Prostate gland (tissue), 2 donors: ENCODE measurements around the gene PRKCD. TPM values are rescaled to one million over a fixed set of nuclear protein-coding genes. Genes with fewer than 3 reads are reported as not detected.

Experiments used
- DNase-seq: peaks from one replicate; pipeline ENCODE4 v3.0.0-alpha.2; 2019; ENCODE audit warnings: low spot score
- H3K27ac ChIP-seq, 2 donors: fragments of 200-600 bp; sonication (generic); 2 replicates each; pipeline ENCODE4 v1.5.1; 2017 to 2019
- H3K27me3 ChIP-seq: fragments of 200-600 bp; sonication (generic); replicated peaks from 2 replicates; pipeline ENCODE4 v1.5.1; 2019; ENCODE audit not compliant: insufficient read depth
- H3K36me3 ChIP-seq, 2 donors: fragments of 200-600 bp; sonication (generic); 1 replicate in 1 of 2; 2 replicates in 1 of 2; pipeline versions ENCODE4 v1.5.1 to v1.8.1; 2017 to 2019
- H3K4me1 ChIP-seq: fragments of 200-600 bp; sonication (generic); replicated peaks from 2 replicates; pipeline ENCODE4 v1.5.1; 2019
- H3K4me3 ChIP-seq, 2 donors: fragments of 200-600 bp; sonication (generic); 2 replicates each; pipeline ENCODE4 v1.5.1; 2017 to 2019
- H3K9me3 ChIP-seq: fragments of 200-600 bp; sonication (generic); 2 replicates; pipeline ENCODE4 v1.5.1; 2017
- POLR2A ChIP-seq: fragments of 450-650 bp; IDR thresholded peaks from one replicate; pipeline ENCODE4 v1.6.1; 2016; ENCODE audit warnings: antibody characterized with exemption, mild to moderate bottlenecking
- POLR2AphosphoS5 ChIP-seq: sonication (generic); formaldehyde crosslinking; IDR thresholded peaks from one replicate; pipeline ENCODE4 v1.6.1; 2017; ENCODE audit warnings: antibody characterized with exemption
- WGBS: methylation state at CpG from one replicate; pipeline ENCODE4 v1.1.5; 2018; 5-methylcytosine and 5-hydroxymethylcytosine counted together
- intact Hi-C: fragments of 100-400 bp; cut with DNase I; formaldehyde crosslinking; loops from one replicate; pipeline ENCODE4 v1.14.2; 2022
- total RNA-seq, 2 donors: library from RNA; depleted of rRNA; stranded (reverse); fragments of >200 nt; gene quantifications; one replicate each; pipeline ENCODE4 v1.1.0, GENCODE V29; 2016
- TF ChIP-seq, protein P1 (sequence below), 4 experiments: fragments of 200-600 bp in 2 of 4; fragments of 450-650 bp in 2 of 4; sonication (generic) in 2 of 4; IDR thresholded peaks; 1 replicate in 3 of 4; 2 replicates in 1 of 4; pipeline ENCODE4 v1.5.1; 2016 to 2019; ENCODE audit warnings: antibody characterized with exemption in 4 of 4, mild to moderate bottlenecking in 2 of 4, moderate library complexity in 2 of 4

PRKCD gene
- total RNA-seq, 2 donors from 2014 or later = 33.4 to 57.9 TPM

DNA sequence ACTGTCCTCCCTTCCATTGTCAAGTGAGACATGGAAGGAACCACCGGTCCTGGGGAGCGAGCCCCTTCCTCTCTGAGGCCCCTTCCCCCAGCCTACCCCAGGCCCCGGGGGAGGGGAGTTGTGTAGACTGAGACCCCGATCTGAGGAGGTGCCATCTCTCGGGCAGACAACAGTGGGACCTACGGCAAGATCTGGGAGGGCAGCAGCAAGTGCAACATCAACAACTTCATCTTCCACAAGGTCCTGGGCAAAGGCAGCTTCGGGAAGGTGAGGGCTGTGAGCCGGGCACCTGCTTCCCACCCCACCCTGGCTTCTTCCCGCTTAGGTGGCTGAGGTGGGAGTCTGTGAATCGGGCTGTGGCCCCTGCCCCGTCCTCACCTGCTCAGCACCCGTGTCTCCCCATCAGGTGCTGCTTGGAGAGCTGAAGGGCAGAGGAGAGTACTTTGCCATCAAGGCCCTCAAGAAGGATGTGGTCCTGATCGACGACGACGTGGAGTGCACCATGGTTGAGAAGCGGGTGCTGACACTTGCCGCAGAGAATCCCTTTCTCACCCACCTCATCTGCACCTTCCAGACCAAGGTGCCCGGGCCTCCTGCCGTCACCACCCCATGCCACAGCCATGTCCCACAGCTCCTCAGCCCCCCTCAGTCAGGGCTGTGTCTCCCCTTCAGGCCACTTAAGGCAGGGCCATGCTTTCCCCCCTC, 24.9 kb downstream of the PRKCD start:
- TF ChIP-seq POLR2AphosphoS5 (no peak), POLR2A (no peak)
- TF ChIP-seq, protein P1, sequence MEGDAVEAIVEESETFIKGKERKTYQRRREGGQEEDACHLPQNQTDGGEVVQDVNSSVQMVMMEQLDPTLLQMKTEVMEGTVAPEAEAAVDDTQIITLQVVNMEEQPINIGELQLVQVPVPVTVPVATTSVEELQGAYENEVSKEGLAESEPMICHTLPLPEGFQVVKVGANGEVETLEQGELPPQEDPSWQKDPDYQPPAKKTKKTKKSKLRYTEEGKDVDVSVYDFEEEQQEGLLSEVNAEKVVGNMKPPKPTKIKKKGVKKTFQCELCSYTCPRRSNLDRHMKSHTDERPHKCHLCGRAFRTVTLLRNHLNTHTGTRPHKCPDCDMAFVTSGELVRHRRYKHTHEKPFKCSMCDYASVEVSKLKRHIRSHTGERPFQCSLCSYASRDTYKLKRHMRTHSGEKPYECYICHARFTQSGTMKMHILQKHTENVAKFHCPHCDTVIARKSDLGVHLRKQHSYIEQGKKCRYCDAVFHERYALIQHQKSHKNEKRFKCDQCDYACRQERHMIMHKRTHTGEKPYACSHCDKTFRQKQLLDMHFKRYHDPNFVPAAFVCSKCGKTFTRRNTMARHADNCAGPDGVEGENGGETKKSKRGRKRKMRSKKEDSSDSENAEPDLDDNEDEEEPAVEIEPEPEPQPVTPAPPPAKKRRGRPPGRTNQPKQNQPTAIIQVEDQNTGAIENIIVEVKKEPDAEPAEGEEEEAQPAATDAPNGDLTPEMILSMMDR (IDR thresholded peaks at IDR 0.05) = no peak
- H3K4me3 ChIP-seq = no peak overlapping the region
- no peaks in the 10 kb centered on the region for H3K27me3 ChIP-seq
- H3K4me1 ChIP-seq = no peaks in the 10 kb centered on the region
- intact Hi-C loops = no loop called here
- H3K9me3 ChIP-seq = no peaks in the 10 kb centered on the region
- DNase-seq = no peak
- H3K27ac ChIP-seq = no peak overlapping the region
- peaks cover 21 to 26% of the 10 kb centered on the region in 2 donors for H3K36me3 ChIP-seq
- WGBS = 90% methylated on average over 20 of the region's 20 CpGs

DNA sequence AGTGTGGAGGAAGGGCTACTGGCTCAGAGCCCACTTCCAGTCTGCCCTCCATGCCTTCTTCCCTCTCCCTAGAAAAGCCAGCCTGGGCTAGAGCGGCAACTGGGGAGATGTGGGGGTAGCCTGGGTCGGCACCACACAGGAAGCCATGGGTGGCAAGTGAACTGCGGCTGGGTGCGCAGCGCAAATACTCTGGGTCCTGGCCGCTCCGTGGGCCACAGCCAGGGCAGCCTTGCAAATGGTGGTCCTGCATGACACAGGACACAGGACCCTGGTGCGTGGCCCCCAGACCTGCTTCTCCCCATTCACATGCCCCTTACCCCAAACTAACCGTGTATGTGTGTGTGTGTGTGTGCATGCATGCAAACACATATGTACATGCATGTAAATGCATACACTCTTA, 25.7 kb downstream of the PRKCD start:
- intact Hi-C loops = no loop called here
- Histone ChIP-seq H3K27me3 (no peaks in the 10 kb centered on the region), H3K27ac (no peak overlapping the region), H3K4me1 (no peaks in the 10 kb centered on the region), H3K4me3 (no peak overlapping the region), H3K36me3 (peaks cover 15 to 18% of the 10 kb centered on the region in 2 donors), H3K9me3 (no peaks in the 10 kb centered on the region)
- no peak for DNase-seq
- TF ChIP-seq POLR2AphosphoS5 (no peak), POLR2A (no peak)
- TF ChIP-seq, protein P1 (IDR thresholded peaks at IDR 0.05) = no peak
- whole genome bisulfite sequencing = 96% methylated on average over 9 of the region's 9 CpGs

DNA sequence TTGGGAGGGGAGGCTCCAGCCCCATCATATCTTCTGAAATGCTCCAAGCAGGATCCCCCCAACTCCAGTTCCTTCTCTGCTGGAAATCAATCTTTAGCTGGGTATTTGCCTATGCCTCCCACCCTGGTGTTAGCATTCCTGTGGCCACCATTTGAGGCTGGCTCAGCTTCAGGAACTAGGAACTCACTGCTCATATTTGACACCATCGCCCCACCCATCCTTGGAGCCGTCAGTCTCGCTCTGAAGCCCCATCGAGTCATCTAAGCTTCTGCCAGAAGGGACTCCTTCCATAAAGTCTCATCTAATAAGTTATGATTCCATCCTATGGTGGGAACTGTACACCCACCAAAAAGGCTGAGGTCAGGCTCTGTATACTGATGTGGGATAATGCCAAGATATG, 26.4 kb downstream of the PRKCD start:
- H3K36me3 ChIP-seq = peaks cover 15 to 17% of the 10 kb centered on the region in 2 donors

DNA sequence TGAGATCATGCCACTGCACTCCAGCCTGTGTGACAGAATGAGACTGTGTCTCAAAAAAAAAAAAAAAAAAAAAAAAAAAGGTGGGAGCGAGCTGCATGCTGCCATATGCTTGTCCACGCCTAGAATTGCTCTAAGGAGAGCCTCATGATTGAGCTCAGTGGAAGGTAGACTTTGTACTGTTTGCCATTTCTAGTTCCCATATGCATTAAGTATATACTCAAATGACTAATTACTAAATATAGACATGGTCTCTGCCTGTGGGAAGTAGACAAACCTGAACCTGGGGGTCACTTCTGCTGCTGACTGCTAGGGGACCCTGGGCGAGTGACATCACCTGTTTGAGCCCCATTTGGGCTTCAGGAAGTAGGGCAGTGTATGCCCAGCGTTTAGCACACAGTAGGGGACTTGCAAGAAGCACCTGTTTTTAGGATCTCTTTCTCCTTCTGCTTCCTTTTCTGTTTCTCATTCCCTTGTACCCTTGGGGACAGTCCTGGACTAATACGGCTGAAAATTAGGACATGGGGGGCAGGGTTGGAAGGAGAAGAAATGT, 27.2 kb downstream of the PRKCD start:
- Histone ChIP-seq H3K27ac (no peak overlapping the region), H3K27me3 (no peaks in the 10 kb centered on the region), H3K4me1 (no peaks in the 10 kb centered on the region), H3K9me3 (no peaks in the 10 kb centered on the region), H3K4me3 (no peak overlapping the region), H3K36me3 (peaks cover 8 to 17% of the 10 kb centered on the region in 2 donors)
- TF ChIP-seq POLR2AphosphoS5 (no peak), POLR2A (no peak)
- TF ChIP-seq, protein P1 (IDR thresholded peaks at IDR 0.05) = no peak
- DNase-seq = no peak
- 92% methylated on average over 5 of the region's 5 CpGs for WGBS
- intact Hi-C loops = no loop called here

More for the DNA sequence above, 26.4 kb downstream of the PRKCD start:
- no peaks in the 10 kb centered on the region for H3K9me3 ChIP-seq
- no peak overlapping the region for H3K27ac ChIP-seq
- TF ChIP-seq POLR2AphosphoS5 (no peak), POLR2A (no peak)
- TF ChIP-seq, protein P1 (IDR thresholded peaks at IDR 0.05) = no peak
- no peak overlapping the region for H3K4me3 ChIP-seq
- intact Hi-C loops = no loop called here
- no peaks in the 10 kb centered on the region for H3K4me1 ChIP-seq
- no peaks in the 10 kb centered on the region for H3K27me3 ChIP-seq
- WGBS = 66% methylated on average over 4 of the region's 4 CpGs
- no peak for DNase-seq

DNA sequence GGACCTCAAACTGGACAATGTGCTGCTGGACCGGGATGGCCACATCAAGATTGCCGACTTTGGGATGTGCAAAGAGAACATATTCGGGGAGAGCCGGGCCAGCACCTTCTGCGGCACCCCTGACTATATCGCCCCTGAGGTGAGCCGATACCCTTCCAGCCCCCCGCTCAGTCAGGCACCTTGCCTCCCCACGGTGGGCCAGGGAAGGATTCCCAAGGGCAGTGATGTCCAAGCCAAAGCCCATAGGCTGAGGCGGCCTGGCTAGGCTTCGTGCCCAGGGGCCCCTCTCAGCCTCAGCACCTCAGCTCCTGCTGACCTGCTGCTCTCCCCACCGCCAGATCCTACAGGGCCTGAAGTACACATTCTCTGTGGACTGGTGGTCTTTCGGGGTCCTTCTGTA, 27.7 kb downstream of the PRKCD start:
- intact Hi-C loops = no loop called here
- H3K4me3 ChIP-seq = no peak overlapping the region
- WGBS = 95% methylated on average over 13 of the region's 13 CpGs
- TF ChIP-seq, protein P1 (IDR thresholded peaks at IDR 0.05) = no peak
- TF ChIP-seq POLR2A = no peak
- TF ChIP-seq POLR2AphosphoS5 = no peak
- no peak for DNase-seq
- H3K4me1 ChIP-seq = no peaks in the 10 kb centered on the region
- no peaks in the 10 kb centered on the region for H3K9me3 ChIP-seq
- H3K27ac ChIP-seq = no peak overlapping the region
- H3K36me3 ChIP-seq = peaks cover 3 to 15% of the 10 kb centered on the region in 2 donors
- H3K27me3 ChIP-seq = no peaks in the 10 kb centered on the region
